H1 (cell line): ENCODE data around the gene PKN3. TPM values are rescaled to one million over a fixed set of nuclear protein-coding genes. Genes with fewer than 3 reads are reported as not detected.

ENCODE experiments used
- GABPA ChIP-seq: IDR thresholded peaks from 2 replicates; pipeline ENCODE4 v1.6.1; 2011; ENCODE audit warnings: mild to moderate bottlenecking, low read length, moderate library complexity, borderline replicate concordance; ENCODE audit not compliant: insufficient read depth
- HDAC2 ChIP-seq, 2 experiments: fragments of 300-600 bp in 1 of 2; sonication (generic) in 1 of 2; IDR thresholded peaks; 2 replicates each; pipeline ENCODE4 v1.6.1; 2011 to 2012; ENCODE audit warnings: low read depth in 2 of 2, low read length in 2 of 2, mild to moderate bottlenecking in 2 of 2, moderate library complexity in 2 of 2, borderline replicate concordance in 1 of 2, inconsistent platforms in 1 of 2
- JUN ChIP-seq: IDR thresholded peaks from 2 replicates; pipeline ENCODE4 v1.6.1; 2011; ENCODE audit warnings: low read depth, mild to moderate bottlenecking, improper control_type of control experiment, low read length
- TCF12 ChIP-seq: IDR thresholded peaks from 2 replicates; pipeline ENCODE4 v1.6.1; 2011; ENCODE audit warnings: low read depth, mild to moderate bottlenecking, low read length
- polyA plus RNA-seq, 7 experiments: library from polyadenylated mRNA; depleted of rRNA in 3 of 7; stranded (reverse) in 5 of 7; unstranded in 2 of 7; fragments of >200 nt in 5 of 7; fragments of 200-250 nt in 2 of 7; gene quantifications; 1 replicate in 5 of 7; 2 replicates in 1 of 7; 4 replicates in 1 of 7; pipeline versions ENCODE4 v1.2.1 to v1.2.3, GENCODE V29; 2011 to 2013; ENCODE audit warnings: missing spikeins in 2 of 7, mixed read lengths in 2 of 7
- total RNA-seq: library from RNA; stranded (reverse); fragmentation: NEBNext Ultra II Directional; extraction: Animal tissue kit (Norgen Biotek cat#: 25700); gene quantifications from 2 replicates; pipeline ENCODE4 v1.2.1, GENCODE V29; 2021

The PKN3 gene
- total and polyA plus RNA-seq, 2 of the 8 experiments (the other 6 are each of a cell fraction or from before 2014, with no cell fraction given), result 15.7 to 16.3 TPM

- no peak for TF ChIP-seq JUN
- TF ChIP-seq TCF12, result no peak
- TF ChIP-seq GABPA, result no peak
- 0 out of 4 replicates have a peak, but pooled peaks of 1 of the 2 experiments have one; percentile 5 for TF ChIP-seq HDAC2 (IDR thresholded peaks at IDR 0.05; ENCODE audit: borderline replicate concordance in 1 of 2, low read depth in 2 of 2, low read length in 2 of 2)
- TF ChIP-seq, all 59 proteins: peak for 13
These were observed 17.7 kb upstream of the PKN3 start (continued) for GRCh38 chr9:128684325-128685199.
